ENCODE measurements around the gene PTPRN2.

- TF ChIP-seq, protein P1, sequence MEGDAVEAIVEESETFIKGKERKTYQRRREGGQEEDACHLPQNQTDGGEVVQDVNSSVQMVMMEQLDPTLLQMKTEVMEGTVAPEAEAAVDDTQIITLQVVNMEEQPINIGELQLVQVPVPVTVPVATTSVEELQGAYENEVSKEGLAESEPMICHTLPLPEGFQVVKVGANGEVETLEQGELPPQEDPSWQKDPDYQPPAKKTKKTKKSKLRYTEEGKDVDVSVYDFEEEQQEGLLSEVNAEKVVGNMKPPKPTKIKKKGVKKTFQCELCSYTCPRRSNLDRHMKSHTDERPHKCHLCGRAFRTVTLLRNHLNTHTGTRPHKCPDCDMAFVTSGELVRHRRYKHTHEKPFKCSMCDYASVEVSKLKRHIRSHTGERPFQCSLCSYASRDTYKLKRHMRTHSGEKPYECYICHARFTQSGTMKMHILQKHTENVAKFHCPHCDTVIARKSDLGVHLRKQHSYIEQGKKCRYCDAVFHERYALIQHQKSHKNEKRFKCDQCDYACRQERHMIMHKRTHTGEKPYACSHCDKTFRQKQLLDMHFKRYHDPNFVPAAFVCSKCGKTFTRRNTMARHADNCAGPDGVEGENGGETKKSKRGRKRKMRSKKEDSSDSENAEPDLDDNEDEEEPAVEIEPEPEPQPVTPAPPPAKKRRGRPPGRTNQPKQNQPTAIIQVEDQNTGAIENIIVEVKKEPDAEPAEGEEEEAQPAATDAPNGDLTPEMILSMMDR (IDR thresholded peaks at IDR 0.05; ENCODE audit: low read depth, low read length), result no peak
- no peak for TF ChIP-seq POLR2A (IDR thresholded peaks at IDR 0.05; ENCODE audit: extremely low read depth, insufficient read length)
Measured at GRCh38 chr7:158191671-158192070, 396.0 kb downstream of the PTPRN2 start.
